ENCODE measurements around the gene MAML3.

DNA sequence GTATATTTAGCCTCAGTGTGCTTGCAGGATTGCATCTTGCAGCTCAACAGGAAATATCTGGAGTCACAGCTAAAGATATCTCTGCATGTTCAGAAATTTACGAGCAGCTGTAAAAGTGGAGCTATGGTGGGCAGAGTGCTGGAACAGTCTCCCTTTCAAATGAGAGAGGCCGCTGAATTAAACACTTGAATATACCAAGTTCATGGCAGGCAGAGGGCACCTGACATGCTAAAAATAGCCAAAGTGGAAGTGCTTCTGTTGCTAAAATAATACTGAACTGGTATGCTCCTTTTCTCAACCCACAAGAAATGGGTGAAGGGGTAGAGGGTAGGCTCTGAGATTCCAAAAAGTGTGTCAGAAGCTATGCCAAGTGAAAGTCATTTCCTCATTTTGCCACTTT is 390.3 kb downstream of the MAML3 start:
- TF ChIP-seq POLR2AphosphoS5 (IDR thresholded peaks at IDR 0.05; ENCODE audit: low read depth, low read length), result no peak
- no peak for TF ChIP-seq POLR2A (IDR thresholded peaks at IDR 0.05; ENCODE audit: low read depth, low read length)
- TF ChIP-seq SPI1 (IDR thresholded peaks at IDR 0.05; ENCODE audit: low read depth, low read length), result no peak
- no peak for TF ChIP-seq TAF1 (IDR thresholded peaks at IDR 0.05; ENCODE audit: low read depth, low read length)
- no peak for TF ChIP-seq POU2F2 (IDR thresholded peaks at IDR 0.05; ENCODE audit: low read depth, low read length)

Measured in GM12891 (cell line).